CD4-positive, alpha-beta T cell treated with Interleukin-6 at 100 ng/mL for 8 hours (primary cell): ENCODE results near the gene FLRT1.

Experiments
- DNase-seq: peaks from one replicate; pipeline ENCODE4 v3.0.0-alpha.2; 2020; ENCODE audit warnings: mixed read lengths, low spot score

FLRT1 gene

GRCh38 chr11:64023712-64024710 is 11.7 kb upstream of the FLRT1 start:
- DNase-seq: no peak

- DNase-seq: no peak
Measured at GRCh38 chr11:64025205-64025604, 10.5 kb upstream of the FLRT1 start.

GRCh38 chr11:64026575-64027205 is 9.0 kb upstream of the FLRT1 start:
- DNase-seq: no peak

- DNase-seq: no peak
Measured at GRCh38 chr11:64027651-64028397, 7.9 kb upstream of the FLRT1 start.

- no peak for DNase-seq
Measured at GRCh38 chr11:64028398-64029115, 7.2 kb upstream of the FLRT1 start.

GRCh38 chr11:64029773-64030172 is 6.0 kb upstream of the FLRT1 start:
- DNase-seq: no peak

- DNase-seq: no peak
Measured at GRCh38 chr11:64031001-64031400, 4.7 kb upstream of the FLRT1 start.

GRCh38 chr11:64032050-64032449 is 3.7 kb upstream of the FLRT1 start:
- no peak for DNase-seq

GRCh38 chr11:64034411-64034811 is 1.3 kb upstream of the FLRT1 start:
- DNase-seq: no peak

- DNase-seq: no peak
Measured at GRCh38 chr11:64035081-64035524, 628 bp upstream of the FLRT1 start.

GRCh38 chr11:64036087-64037026 is 626 bp downstream of the FLRT1 start:
- no peak for DNase-seq

GRCh38 chr11:64037027-64037634 is 1.4 kb downstream of the FLRT1 start:
- DNase-seq: no peak

GRCh38 chr11:64038500-64038899 is 2.8 kb downstream of the FLRT1 start:
- DNase-seq: no peak

- DNase-seq: no peak
Measured at GRCh38 chr11:64039012-64039665, 3.4 kb downstream of the FLRT1 start.

GRCh38 chr11:64040684-64041322 is 5.1 kb downstream of the FLRT1 start:
- no peak for DNase-seq

- no peak for DNase-seq
Measured at GRCh38 chr11:64041846-64042245, 6.1 kb downstream of the FLRT1 start.

GRCh38 chr11:64042301-64042700 is 6.6 kb downstream of the FLRT1 start:
- no peak for DNase-seq

- DNase-seq: no peak
Measured at GRCh38 chr11:64043545-64043944, 7.8 kb downstream of the FLRT1 start.

- no peak for DNase-seq
Measured at GRCh38 chr11:64044730-64045393, 9.1 kb downstream of the FLRT1 start.
